K562 (cell line): Measurements from ENCODE around the gene HCN3. TPM values are rescaled to one million over a fixed set of nuclear protein-coding genes. Genes with fewer than 3 reads are reported as not detected.
A peak's percentile ranks its signal among the peaks of the same experiment; 100 is the strongest.

Experiments
- ARID2 ChIP-seq: fragments of 450-650 bp; IDR thresholded peaks from 2 replicates; pipeline ENCODE4 v1.6.1; 2017; ENCODE audit warnings: antibody characterized with exemption, mild to moderate bottlenecking
- BCOR ChIP-seq: fragments of 450-650 bp; IDR thresholded peaks from 2 replicates; pipeline ENCODE4 v1.6.1; 2016
- FOXP1 ChIP-seq: sonication (generic); formaldehyde crosslinking; IDR thresholded peaks from 2 replicates; pipeline ENCODE4 v1.8.0; 2022; ENCODE audit warnings: mild to moderate bottlenecking, missing genetic modification reagents
- HNRNPH1 ChIP-seq: fragments of 200-400 bp; formaldehyde crosslinking; optimal IDR thresholded peaks from 2 replicates; pipeline ENCODE3; 2017; ENCODE audit warnings: low read depth, mild to moderate bottlenecking, low read length, moderate library complexity
- JUND ChIP-seq, 2 experiments: IDR thresholded peaks; 2 replicates in 1 of 2; 3 replicates in 1 of 2; pipeline ENCODE4 v1.6.1; 2011; ENCODE audit warnings: borderline replicate concordance in 2 of 2, low read depth in 2 of 2, low read length in 2 of 2, improper control_type of control experiment in 1 of 2, missing biosample characterization in 1 of 2, missing genetic modification characterization in 1 of 2, missing genetic modification reagents in 1 of 2
- KLF10 ChIP-seq: fragments of 250-450 bp; sonication (Bioruptor Pico); IDR thresholded peaks from 2 replicates; pipeline ENCODE4 v1.6.1; 2021; ENCODE audit warnings: matching md5 sums
- MAFK ChIP-seq: IDR thresholded peaks from 2 replicates; pipeline ENCODE4 v1.6.1; 2011; ENCODE audit warnings: low read length, improper control_type of control experiment
- MTF1 ChIP-seq: fragments of 250-450 bp; sonication (Bioruptor Pico); IDR thresholded peaks from 2 replicates; pipeline ENCODE4 v1.9.0; 2021; ENCODE audit warnings: moderate library complexity, mild to moderate bottlenecking, inconsistent platforms, borderline replicate concordance
- NELFE ChIP-seq: IDR thresholded peaks from 2 replicates; pipeline ENCODE4 v1.6.1; 2011; ENCODE audit warnings: mild to moderate bottlenecking; ENCODE audit not compliant: insufficient read depth, insufficient read length
- PHF20 ChIP-seq: fragments of 450-650 bp; IDR thresholded peaks from 2 replicates; pipeline ENCODE4 v1.6.1; 2018; ENCODE audit not compliant: partially characterized antibody
- POLR2A ChIP-seq: fragments of 450-650 bp; conservative IDR thresholded peaks from 2 replicates; pipeline ENCODE4 v1.6.1; 2016
- POLR2B ChIP-seq: fragments of 450-650 bp; IDR thresholded peaks from 2 replicates; pipeline ENCODE4 v1.6.1; 2018; ENCODE audit warnings: low read depth; ENCODE audit not compliant: partially characterized antibody
- RBM22 ChIP-seq: fragments of 200-400 bp; formaldehyde crosslinking; IDR thresholded peaks from 2 replicates; pipeline ENCODE4 v1.6.1; 2018; ENCODE audit warnings: low read length, low read depth; ENCODE audit not compliant: poor library complexity, severe bottlenecking
- SAFB2 ChIP-seq: fragments of 200-400 bp; formaldehyde crosslinking; IDR thresholded peaks from 2 replicates; pipeline ENCODE4 v1.6.1; 2018; ENCODE audit warnings: borderline replicate concordance, low read length, low read depth, moderate library complexity; ENCODE audit not compliant: severe bottlenecking
- SMARCA4 ChIP-seq: fragments of 450-650 bp; IDR thresholded peaks from 2 replicates; pipeline ENCODE4 v1.6.1; 2016
- THRAP3 ChIP-seq: fragments of 450-650 bp; IDR thresholded peaks from 2 replicates; pipeline ENCODE4 v1.6.1; 2016; ENCODE audit warnings: mild to moderate bottlenecking, inconsistent platforms, borderline replicate concordance
- TOE1 ChIP-seq, 2 experiments: fragments of 450-650 bp in 1 of 2; sonication (generic) in 1 of 2; formaldehyde crosslinking in 1 of 2; IDR thresholded peaks; 2 replicates each; pipeline versions ENCODE4 v1.7.1 to v1.8.0; 2016 to 2022; ENCODE audit warnings: borderline replicate concordance in 2 of 2, mild to moderate bottlenecking in 2 of 2, antibody characterized with exemption in 1 of 2, inconsistent platforms in 1 of 2, low read depth in 1 of 2, missing genetic modification reagents in 1 of 2, moderate library complexity in 1 of 2
- ZNF124 ChIP-seq: sonication (generic); formaldehyde crosslinking; IDR thresholded peaks from 2 replicates; pipeline ENCODE4 v1.8.1; 2022; ENCODE audit warnings: missing genetic modification reagents
- ZNF232 ChIP-seq: sonication (generic); formaldehyde crosslinking; IDR thresholded peaks from 2 replicates; pipeline ENCODE4 v1.8.0; 2022; ENCODE audit warnings: mild to moderate bottlenecking, missing genetic modification reagents
- ZNF766 ChIP-seq: fragments of 200-800 bp; sonication (Bioruptor generic); conservative IDR thresholded peaks from 2 replicates; pipeline ENCODE4 v1.6.1; 2016; ENCODE audit warnings: missing genetic modification characterization, missing compliant biosample characterization
- polyA plus RNA-seq, 8 experiments: library from polyadenylated mRNA; depleted of rRNA in 4 of 8; stranded (reverse) in 5 of 8; unstranded in 3 of 8; fragments of >200 nt; fragmentation: Nextera tagmentation in 2 of 8; fragmentation: Illumina TruSeq in 1 of 8; extraction: Ambion mirVana in 2 of 8; extraction: Trizol in 1 of 8; gene quantifications; 2 replicates each; pipeline versions ENCODE4 v1.2.1 to v1.2.3, GENCODE V29; 2011 to 2014; ENCODE audit warnings: inconsistent platforms in 1 of 8, missing spikeins in 1 of 8
- total RNA-seq, 7 experiments: library from RNA; depleted of rRNA in 6 of 7; stranded (reverse); fragments of >200 nt in 6 of 7; fragmentation: Illumina TruSeq in 2 of 7; extraction: Trizol in 2 of 7; gene quantifications; 2 replicates each; pipeline versions ENCODE4 v1.2.1 to v1.2.3, GENCODE V29; 2011 to 2021; ENCODE audit warnings: low replicate concordance in 1 of 7
- TF ChIP-seq, protein P1 (sequence below): sonication (generic); formaldehyde crosslinking; IDR thresholded peaks from 2 replicates; pipeline ENCODE4 v1.8.1; 2022; ENCODE audit warnings: missing genetic modification reagents
- TF ChIP-seq, protein P2 (sequence below): fragments of 200-400 bp; formaldehyde crosslinking; IDR thresholded peaks from 2 replicates; pipeline ENCODE4 v1.6.1; 2017; ENCODE audit warnings: mild to moderate bottlenecking, low read depth, low read length, moderate library complexity

Gene HCN3
- total and polyA plus RNA-seq, 9 of the 15 experiments (the other 6 are each of a cell fraction or from before 2014, with no cell fraction given) = 0.91 to 9.7 (median 3.9) TPM

DNA sequence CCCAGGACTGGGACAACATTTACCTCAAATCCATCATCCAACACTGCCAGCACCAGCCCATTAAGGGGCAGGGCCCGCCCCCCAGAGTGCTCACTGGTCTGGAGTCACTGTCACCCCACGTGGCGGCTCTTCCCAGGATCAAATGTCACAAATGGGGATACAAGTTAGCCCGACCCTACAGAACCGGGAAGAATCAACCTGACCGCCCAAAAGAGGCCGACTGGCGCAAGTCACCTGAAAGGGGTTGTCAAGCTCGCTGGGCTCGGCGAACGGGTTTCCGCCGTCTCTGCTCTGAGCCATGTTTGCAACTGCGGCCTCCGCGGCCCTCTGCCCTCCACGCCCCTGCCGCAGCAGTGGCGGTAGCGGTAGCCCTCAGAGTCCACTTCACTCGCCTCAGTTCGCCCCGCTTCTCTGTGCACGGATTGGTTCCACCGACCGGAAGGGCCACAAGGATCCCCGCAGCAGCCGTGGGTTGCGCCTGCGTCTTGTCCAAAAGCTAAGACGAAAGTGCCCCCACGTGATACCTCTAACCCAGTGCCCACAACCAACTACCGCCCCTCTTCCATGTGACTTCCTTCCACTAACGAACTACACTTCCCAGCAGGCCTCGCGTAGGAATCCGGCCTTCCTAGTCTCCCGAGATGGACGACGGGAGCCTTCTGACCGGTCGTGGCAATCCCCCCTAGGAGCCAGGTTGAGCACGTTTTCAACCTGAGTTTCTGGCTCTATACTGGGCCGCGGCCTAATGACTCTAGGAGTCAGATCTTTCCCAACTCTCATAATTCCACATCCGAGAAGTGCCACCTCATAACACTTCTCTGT, 15.2 kb upstream of the HCN3 start, which contains the start of gene SCAMP3 (continued):
- TF ChIP-seq ZNF766 (CRISPR knock-in tag) (no peak), THRAP3 (0 out of 2 replicates have a peak, but pooled peaks have one; percentile 13), ZNF232 (no peak), TOE1 (IDR thresholded peaks at IDR 0.05; ENCODE audit: borderline replicate concordance) (peak; percentile 92), TOE1 (CRISPR knock-in tag; IDR thresholded peaks at IDR 0.05; ENCODE audit: borderline replicate concordance, low read depth) (no peak), RBM22 (peak; percentile 89), KLF10 (CRISPR knock-in tag) (no peak; the same call in 1 of the 2 replicates), BCOR (no peak), JUND (IDR thresholded peaks at IDR 0.05; ENCODE audit: borderline replicate concordance, low read depth, low read length) (peak; percentile 37; the same call in 1 of the 2 replicates), JUND (tag; IDR thresholded peaks at IDR 0.05; ENCODE audit: borderline replicate concordance, low read depth, low read length) (peak; percentile 50; the same call in 1 of the 3 replicates), MAFK (no peak), MTF1 (CRISPR knock-in tag) (no peak), ARID2 (no peak), NELFE (no peak), POLR2B (peak; percentile 92), HNRNPH1 (no peak), ZNF124 (CRISPR knock-in tag) (no peak), SMARCA4 (no peak), PHF20 (peak; percentile 73), POLR2A (peak; percentile 93), SAFB2 (no peak), FOXP1 (CRISPR knock-in tag) (peak; percentile 87; the same call in 1 of the 2 replicates)
- TF ChIP-seq, protein P1, sequence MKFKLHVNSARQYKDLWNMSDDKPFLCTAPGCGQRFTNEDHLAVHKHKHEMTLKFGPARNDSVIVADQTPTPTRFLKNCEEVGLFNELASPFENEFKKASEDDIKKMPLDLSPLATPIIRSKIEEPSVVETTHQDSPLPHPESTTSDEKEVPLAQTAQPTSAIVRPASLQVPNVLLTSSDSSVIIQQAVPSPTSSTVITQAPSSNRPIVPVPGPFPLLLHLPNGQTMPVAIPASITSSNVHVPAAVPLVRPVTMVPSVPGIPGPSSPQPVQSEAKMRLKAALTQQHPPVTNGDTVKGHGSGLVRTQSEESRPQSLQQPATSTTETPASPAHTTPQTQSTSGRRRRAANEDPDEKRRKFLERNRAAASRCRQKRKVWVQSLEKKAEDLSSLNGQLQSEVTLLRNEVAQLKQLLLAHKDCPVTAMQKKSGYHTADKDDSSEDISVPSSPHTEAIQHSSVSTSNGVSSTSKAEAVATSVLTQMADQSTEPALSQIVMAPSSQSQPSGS (CRISPR knock-in tag) = no peak
- TF ChIP-seq, protein P2, sequence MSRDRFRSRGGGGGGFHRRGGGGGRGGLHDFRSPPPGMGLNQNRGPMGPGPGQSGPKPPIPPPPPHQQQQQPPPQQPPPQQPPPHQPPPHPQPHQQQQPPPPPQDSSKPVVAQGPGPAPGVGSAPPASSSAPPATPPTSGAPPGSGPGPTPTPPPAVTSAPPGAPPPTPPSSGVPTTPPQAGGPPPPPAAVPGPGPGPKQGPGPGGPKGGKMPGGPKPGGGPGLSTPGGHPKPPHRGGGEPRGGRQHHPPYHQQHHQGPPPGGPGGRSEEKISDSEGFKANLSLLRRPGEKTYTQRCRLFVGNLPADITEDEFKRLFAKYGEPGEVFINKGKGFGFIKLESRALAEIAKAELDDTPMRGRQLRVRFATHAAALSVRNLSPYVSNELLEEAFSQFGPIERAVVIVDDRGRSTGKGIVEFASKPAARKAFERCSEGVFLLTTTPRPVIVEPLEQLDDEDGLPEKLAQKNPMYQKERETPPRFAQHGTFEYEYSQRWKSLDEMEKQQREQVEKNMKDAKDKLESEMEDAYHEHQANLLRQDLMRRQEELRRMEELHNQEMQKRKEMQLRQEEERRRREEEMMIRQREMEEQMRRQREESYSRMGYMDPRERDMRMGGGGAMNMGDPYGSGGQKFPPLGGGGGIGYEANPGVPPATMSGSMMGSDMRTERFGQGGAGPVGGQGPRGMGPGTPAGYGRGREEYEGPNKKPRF = no peak
